HG03442 (cell line): ENCODE measurements around the gene RAB17.
"Not testable (repeated sequence)": the region's sequence is repeated elsewhere in the genome, so short reads cannot be mapped to it uniquely, and the experiment has no call there.

Experiments
- ATAC-seq: cut with Tn5 transposase; IDR thresholded peaks from one replicate; pipeline ENCODE4 v1.9.1; 2021; ENCODE audit warnings: mild to moderate bottlenecking, moderate library complexity; ENCODE audit not compliant: unreplicated experiment

RAB17 gene

DNA sequence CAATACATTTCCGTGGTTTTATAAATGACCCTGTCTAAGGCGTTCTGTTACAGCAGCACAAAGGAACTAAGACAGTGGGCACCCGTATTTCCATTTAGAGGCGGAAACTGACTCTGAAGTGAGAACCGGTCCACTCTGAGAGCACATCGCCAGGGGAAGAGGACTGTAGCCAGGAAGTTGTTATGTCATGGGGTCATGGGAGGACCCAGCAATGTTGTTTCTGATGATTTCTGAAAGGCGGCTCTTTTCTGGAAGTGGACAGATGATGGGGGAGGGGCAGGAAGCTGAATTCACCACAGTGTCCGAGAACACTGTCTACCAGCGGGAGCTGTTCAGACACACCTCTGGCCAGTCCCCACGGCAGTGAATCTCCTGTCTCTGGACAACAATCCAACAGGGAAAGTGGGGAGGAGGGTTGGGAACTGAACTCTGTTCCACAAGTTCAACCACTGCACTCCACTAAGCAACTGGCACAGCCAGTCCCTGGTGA is 34.7 kb upstream of the RAB17 start:
- ATAC-seq: no peak

DNA sequence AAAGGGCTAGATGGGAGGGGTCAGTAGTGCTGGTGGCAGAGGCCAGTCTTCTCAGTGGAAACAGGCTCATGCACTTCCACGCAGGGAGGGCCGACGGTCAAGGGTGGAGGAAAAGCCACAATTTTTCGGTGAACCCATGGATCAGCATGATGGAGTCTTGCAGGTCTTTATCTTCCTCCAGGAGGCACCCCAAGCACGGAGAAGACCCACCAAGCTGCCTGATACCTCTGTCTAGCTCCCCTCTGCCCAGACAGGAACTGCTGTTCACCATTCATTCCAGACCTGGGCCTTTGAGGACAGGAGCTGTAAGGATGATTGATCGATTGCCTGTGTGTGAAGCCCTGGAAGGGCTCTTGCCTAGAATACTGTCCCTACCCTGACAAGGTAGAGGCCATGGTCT is 34.0 kb upstream of the RAB17 start:
- ATAC-seq: no peak

DNA sequence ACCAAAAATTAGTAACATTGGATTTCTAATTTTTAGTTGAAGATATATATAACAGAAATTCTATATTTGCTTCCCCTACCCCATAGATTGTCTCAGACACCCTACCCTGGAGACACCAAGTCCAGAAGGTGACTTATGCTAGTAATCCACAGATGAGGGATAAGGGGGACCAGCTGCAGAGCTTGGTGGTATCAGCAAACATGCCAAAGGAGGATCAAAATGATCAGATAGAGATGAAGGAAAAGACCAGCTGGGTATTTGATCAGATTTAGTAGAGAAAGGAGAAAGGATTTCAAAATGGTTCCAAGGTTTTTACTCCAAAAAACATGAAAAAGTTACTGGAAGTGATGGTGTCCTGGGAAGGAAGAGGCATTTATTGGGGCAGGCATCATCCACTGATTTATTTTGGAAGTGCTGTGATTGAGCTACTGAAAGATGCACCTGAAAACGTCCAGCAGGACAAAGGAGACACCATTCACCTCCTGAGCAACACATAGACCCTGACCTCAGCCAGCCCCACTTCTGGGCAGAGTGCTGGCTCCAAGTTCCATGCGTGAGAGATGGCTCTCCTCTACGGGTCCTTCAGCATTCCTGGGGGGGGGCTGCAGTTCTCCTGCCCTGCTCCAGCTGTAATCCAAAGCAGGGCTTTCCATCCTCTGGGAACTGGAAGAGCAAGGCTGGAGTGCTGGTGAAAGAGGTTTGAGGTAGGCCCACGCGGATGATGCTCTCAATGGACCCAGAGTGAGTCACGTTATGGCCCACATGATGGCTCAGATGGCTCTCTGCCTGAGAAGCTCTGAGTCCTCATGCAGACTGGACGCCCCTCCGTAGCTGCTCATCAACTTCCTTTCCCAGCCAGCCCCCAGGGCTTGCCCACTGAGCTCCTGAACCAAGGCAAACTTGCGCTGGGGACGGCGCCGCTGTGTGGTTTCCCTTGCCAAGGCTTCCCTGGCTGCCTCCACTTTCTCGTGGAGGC is 33.2 kb upstream of the RAB17 start:
- no peak for ATAC-seq

DNA sequence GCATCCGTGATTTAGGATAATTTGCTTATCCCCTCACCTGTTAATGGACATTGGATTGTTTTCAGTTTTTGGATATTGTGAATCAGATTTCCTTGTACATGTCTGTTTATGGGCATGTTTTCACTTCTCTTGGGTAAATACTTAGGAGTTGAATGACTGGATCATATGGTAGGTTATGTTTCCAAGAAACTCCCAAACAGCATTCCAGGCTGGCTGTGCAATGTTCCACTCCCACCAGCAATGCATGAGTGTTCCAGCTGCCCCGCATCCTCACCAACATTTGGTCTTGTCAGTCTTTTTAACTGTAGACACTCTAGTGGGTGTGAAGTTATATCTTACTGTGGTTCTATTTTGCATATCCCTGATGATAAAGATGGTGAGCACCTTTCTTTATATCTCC is 27.9 kb upstream of the RAB17 start:
- no peak for ATAC-seq

DNA sequence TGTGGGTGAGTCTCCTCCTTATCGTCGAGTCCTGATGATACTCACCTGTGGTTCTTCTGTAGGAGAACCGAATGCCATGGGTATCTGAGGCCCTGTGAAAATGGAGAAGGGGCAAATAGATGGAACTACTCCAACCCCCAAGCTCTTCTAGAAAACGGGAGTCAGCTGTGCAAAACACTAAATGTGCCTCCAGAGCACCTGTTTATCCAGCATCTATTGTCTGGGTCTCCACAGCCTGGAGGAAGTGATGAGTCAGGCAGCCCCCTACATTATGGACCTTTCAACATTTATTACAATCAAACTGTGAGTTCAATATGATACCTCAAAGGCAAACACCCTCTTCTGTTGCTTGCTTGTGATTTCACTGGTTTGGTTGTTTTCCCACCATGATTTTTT is 27.1 kb upstream of the RAB17 start:
- no peak for ATAC-seq

DNA sequence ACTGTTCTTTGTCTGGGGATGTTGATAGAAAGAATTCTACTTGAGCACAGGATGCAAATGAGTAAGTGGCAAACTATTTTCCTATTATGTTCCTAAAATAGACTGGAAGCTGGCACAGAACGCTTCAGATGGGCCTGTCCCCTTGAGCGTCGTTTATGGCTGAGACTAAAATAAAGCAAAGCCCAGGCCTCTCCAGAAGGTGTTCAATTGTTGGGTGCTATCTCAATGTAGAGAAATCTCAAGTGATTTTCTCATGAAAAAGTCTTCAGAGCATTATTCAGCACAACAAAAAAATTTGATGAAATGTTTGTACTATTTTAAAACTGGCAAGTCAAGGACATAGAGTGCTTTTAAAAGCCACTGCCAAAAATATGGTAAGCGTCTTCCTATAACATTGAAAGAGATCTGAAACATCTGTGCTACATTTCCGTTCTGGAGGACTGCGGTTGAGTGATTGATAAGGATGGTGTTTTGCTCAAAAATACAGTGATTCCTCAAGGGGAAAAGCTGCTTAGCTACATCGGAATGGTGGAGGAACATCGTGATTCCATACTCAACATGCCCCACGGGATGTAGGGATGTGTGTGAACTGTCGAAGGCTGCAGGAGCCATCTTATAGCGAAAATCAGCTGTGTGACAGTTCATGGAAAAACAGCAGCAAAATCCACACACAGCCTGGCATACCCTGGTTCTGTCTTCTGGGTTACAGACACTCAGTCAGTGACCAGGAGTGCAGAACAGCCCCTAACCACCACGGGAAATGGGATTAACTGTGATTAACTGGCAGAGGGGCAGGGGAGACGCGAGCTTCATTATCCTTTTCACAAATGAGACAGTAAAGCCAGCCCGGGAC is 26.4 kb upstream of the RAB17 start:
- no peak for ATAC-seq

DNA sequence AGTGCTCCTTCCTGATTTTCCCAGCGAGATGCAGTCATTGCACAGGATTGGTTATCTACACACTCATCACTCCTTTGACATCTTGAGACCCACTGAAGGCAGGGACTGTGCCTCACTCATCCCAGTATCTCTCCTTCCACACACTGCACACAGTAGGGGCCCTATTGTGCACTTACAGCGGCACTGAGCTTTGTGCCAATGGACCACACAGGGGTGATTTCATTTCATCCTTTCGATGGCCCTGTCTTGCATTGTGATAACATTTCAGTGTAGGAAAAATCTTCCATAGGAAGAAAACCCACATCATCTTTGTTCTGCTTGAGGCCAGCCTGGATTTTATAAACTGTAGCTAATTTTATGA is 25.8 kb upstream of the RAB17 start:
- ATAC-seq: no peak

DNA sequence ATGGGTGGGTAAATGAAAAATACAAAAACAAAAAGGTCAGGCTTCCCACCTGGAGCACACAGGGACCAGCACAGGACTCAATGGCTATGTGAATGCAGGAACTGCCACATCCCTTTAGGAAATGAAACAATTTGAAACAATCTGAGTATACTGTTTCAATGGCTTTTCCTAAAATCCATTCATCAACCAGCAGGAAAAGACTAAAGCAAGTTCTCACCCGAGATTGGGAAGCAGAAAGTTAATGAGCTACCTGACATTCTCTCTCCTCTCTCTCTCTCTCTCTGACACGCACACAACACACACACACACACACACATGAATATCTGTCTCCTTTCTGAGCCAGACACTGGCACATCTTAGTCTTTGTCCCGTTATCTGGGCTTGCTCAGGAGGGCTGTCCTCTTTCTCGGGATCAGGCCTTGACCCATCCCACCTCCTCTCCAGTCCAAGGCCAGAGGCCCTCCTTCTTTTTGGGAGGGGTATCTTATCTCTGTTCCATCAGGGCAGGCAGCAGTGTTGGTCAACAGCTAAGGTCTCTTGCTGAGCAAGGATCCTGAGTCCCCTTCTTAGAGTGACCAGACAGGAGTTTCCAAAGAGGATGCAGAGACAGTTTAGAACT is 25.2 kb upstream of the RAB17 start:
- ATAC-seq: no peak

DNA sequence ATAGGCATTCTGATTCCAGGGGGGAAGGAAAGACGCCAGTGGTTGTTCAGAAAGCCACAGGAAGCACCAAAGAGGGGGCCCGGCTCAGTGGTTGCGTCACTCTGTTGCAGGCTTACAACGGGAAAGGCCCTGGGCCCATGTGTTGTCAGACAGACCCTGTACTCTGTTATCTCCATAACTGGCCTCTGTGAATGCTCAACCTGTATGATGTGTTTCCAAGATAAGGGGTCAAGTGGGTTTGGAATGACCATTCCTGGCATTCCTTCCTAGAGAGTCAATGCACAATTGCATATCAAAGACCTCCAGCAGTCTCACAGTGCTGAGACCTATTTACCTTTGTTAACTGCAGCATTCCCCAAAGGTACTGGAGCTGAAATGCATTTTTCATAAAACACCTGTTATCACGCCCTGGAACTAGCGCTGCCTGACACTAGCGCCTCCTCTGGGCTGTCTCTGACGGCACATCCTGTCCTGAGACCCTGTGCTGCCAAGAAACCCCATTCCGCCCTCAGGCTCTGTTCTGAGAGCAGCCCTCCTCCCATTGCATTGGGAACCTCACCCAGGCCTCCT is 23.7 kb upstream of the RAB17 start:
- ATAC-seq: no peak

DNA sequence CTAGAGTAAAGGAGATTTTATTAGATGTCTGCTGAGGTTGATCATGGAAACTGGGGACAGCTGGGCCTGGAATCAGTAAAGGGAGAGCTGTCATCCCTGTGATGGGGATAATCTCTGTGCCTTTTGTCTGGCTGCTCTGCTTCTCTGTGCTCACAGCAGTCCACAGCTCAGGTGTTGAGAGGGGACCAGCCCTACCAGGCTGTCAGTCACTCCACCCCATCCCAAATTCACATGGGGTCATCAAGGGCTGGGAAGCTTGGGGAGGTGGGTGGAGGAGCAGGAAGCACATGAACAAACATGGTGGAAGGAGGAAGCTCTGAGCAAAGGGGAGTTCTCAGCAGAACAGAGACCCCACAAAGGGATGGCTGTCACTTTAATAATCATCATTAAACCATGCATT is 23.1 kb upstream of the RAB17 start:
- no peak for ATAC-seq

DNA sequence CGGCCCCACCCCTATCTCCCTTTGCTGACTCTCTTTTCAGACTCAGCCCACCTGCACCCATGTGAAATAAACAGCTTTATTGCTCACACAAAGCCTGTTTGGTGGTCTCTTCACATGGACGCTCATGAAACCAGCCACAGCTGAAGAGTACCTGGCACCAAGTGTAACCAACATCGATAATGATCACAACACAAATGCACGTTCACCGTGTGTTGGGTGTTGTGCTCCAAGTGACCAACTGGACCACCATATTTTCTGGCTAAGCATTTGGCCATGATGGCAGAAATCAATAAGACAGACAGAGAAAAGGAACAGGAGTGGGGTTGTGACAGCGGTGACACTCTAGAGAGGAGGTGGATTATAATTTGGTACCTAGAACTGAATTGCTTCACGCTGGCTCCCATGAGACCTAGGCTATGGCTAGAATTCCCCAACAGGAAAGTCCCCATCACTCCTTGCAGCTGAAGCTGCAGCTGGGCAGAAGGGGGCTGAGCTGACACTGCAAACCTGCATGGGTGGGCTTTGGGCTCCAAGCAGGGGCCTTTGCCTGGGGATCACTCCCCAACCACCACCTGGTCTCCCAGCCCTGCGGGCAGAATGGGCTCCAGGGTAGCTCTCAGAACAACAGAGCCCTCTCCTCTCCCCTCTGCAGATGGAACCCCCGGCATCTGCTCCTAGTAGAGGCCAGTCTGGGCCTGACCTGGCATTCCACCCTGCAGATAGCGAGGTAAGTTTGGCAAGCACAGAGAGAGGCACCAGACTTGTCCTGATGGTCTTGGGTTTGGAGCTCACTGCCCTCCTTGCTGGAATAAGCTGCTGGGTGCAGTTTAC is 22.2 kb upstream of the RAB17 start:
- no peak for ATAC-seq

DNA sequence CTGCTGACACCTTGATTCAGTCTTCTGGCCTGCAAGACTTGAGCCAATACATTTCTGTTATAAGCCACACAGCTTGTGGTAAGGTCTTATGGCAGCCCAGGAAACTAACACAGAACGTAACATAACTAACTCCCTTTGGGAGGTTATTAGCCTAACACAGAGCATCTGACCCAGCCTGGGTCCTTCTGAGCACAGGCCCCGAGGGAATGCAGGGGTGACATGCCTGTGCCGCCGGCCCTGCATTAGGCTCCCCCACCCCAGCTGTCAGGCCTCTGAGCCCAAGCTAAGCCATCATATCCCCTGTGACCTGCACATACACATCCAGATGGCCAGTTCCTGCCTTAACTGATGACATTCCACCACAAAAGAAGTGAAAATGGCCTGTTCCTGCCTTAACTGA is 16.0 kb upstream of the RAB17 start:
- ATAC-seq: not testable (repeated sequence)

DNA sequence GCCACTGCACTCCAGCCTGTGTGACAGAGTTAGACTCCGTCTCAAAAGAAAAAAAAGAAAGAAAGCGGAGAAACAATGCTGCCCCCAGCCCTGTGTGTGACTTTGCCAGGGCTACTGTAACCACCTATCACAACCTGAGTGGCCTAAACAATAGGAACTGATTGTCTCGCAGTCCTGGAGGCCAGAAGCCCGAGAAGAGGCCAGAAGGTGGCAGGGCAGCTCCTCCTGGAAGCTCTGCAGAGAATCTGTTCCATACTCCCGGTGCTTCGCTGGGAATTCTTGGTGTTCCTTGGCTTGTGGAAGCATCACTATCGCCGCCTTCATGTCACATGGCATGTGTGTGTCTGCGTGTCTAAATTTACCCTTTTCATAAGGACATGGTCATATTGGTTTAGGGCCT is 14.4 kb upstream of the RAB17 start:
- no peak for ATAC-seq

DNA sequence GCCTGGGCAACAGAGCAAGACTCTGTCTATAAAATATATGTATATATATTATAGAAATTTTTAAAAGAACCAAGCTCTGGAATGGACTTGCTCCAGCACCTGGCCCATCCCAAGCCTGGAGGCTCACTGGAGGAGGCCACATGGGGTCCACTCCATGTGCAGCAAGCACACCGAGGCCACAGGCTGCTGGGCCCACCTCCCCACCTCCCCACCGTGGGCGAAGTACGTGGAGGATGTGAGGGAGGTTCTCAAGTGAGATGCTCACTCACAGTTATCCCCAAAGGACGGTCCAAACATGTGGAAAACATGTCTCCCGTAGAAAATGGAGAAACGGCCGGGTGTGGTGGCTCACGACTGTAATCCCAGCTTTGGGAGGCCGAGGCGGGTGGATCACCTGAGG is 13.9 kb upstream of the RAB17 start:
- no peak for ATAC-seq

DNA sequence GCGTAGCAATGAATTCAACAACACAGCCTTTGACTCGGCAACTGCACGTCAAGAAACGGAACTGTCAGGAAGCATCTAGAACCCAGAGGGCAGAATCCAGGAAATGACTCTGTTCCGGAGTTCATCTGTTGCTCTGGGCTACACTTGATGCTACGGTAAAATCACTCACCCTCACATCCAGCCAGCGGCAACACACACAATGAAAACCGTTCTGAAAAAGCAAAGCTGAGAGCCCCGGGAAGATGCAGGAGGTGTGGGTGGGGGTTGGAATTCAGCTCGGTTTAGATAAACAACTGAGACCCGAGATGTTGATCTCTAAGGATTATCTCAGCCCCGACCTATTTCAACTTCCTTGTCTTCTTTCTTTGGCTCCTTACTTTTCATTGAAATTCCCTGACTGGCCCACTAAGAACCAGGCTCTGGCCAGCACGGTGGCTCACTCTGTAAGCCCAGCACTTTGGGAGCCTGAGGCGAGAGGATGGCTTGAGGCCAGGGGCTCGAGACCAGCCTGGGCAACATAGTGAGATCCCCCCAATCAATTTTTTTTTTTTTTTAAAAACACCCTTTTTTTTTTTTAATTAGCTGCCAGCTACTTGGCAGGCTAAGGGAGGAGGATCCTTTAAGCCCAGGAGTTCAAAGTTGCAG is 13.3 kb upstream of the RAB17 start:
- ATAC-seq: no peak

DNA sequence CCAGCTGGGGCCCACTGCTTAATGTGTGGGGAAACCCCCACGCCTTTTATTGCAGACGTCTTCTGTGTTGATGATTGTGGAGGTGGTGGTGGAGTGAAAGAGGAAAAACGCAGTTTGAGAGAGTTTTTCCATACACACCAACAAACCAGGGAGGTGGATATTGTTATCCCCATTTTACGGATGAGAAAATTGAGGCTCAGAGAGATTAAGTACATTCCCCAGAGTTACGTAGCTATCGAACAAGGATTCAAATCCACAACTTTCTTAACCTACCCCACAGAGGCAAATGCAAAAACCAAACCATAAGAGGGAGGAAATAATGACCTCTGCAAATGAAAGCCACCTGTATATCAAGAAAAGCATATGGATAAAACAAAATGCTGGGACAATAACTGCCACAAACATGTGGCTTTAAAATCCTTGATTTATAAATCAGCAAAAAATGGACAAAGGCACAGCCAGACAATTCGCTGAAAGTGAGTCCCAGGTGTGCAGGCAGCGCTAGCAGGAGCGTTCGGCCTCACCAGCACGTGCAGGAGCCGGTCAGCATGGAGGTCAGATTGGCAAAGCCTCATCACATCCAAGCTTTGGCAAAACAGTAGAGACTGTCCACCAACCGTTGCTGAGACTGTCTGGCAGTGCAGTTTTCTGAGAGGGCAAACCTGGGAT is 12.6 kb upstream of the RAB17 start:
- ATAC-seq: no peak

DNA sequence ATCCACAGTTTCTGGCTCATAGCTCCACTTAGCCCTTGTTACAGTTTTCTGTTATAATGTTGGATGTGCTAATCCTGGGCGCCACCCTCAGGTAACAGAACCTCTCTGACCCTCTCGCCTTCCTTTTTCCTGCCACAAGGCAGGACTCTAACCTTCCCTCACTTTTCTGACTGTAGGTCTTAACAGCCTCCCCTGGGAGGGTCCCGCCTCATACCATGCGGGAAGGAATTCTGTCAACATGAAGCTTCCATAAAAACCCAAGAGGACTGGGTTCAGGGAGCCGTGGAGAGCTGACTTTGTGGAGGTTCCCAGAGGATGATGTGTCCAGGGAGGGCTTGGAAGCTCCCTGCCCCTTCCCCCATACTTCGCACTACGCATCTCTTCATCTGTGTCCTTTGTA is 11.9 kb upstream of the RAB17 start:
- no peak for ATAC-seq

DNA sequence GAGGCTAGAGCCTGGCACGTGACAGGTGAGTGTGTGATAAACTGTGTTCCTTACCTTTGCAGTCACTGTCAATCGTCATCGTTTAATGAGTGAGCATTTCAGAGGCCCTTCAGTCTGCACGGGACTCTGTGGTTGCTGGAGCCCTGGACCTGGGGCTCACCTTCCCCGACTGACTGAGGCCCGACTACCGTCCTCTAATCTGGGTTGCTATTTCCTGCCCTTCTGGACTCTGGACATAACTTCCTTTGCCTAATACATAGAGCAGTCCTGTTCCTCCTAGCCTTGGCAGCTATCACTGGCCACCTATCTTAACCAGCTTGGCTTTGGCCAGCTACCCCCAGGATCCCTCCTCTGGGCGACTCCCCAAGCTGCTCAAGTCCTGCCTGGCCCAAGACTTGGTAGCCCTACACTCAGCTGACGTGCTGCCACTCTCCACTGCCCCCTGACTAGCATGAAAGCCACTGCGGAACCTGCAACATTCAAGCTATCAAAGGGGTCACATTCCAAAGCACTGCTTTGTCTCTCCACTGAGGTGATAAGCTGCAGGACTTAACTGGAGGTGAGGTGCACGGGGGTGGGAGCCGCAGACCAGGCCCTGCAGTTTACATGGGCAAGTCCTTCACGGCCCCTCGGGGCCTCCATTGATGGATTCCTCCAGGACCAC is 11.1 kb upstream of the RAB17 start:
- no peak for ATAC-seq
